ENCODE results near the gene COQ4.

COQ4 gene

DNA sequence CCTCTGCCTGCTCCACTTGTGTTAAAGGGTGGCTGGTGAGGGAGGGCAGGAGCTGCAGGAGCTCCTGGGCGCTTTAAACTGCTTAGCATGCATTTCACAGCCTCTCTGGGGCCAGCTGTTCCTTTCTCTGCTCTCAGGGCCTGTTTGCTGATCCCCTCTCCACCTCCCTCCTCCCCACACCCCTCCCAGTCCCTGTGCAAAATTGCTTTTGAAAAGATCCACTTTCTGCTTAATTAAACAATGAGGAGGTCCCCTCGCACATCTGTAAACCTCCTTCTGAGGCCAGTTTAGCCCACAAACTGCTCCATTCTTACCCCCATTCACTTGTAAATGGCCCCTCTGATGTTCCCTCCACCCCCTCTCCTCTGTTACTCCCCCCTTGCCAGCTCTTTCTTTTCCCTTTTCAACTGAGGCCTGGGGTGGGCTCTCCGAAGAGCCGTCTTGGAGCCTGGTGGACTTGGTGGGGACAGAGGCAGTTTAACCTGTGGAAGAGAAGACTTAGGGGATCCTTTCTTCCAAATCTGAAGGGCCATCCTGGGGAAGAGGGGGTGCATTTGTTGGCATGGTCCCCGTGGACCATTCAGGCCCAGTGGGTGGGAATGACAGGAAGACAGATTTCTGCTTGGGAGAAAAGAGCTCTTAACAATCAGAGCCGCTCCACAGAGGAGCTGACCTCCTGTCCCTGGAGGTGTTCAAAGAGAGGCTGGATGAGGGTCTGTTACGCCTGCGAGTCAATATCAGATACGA lies 60.5 kb downstream of the COQ4 start:
- DNase-seq, result no peak
